Right cardiac atrium (tissue), 5 donors: Measurements from ENCODE around the gene ENPP4. TPM values are rescaled to one million over a fixed set of nuclear protein-coding genes. Genes with fewer than 3 reads are reported as not detected.

Source experiments
- polyA plus RNA-seq: library from polyadenylated mRNA; stranded (reverse); fragments of 200-250 nt; gene quantifications from one replicate; pipeline ENCODE4 v1.2.3, GENCODE V29; 2013
- total RNA-seq, 4 donors: library from RNA; stranded (reverse); fragmentation: NEBNext Ultra II Directional; extraction: Animal tissue kit (Norgen Biotek cat#: 25700); gene quantifications; one replicate each; pipeline ENCODE4 v1.2.1, GENCODE V29; 2021
- donor health status: healthy with polysubstance abuse.
- donor health status: DM: no; HTN: yes; CAD: no.
- donor health status: DM: no; HTN: no; CAD: no.
- donor health status: DM: no; HTN: yes; CAD: no; lungs with severe emphysema.
- donor health status: DM: yes; HTN: yes; CAD: no.

Gene ENPP4
- total and polyA plus RNA-seq, 5 donors = 16.6 to 29.9 (median 23.1) TPM

Other genes with a start within 250 kb of the ENPP4 start
- gene CLIC5, start 114.1 kb upstream of the ENPP4 start, total RNA-seq = 100 to 1,000 TPM; 115 to 150 (median 124) TPM
- gene CLIC5, start 114.1 kb upstream of the ENPP4 start, polyA plus RNA-seq = 60.5 TPM
- gene ENPP5, start 41.0 kb downstream of the ENPP4 start, total RNA-seq = 10 to 100 TPM in 3 of 4 donors, 1 to 10 TPM in 1; 6.8 to 13.2 (median 11.4) TPM
- 9.8 TPM for gene ENPP5, start 41.0 kb downstream of the ENPP4 start, polyA plus RNA-seq